Mammary epithelial cell (primary cell): ENCODE measurements around the gene BAG2.

Source experiments
- CTCF ChIP-seq, 2 donors: IDR thresholded peaks in 1 of 2; conservative IDR thresholded peaks in 1 of 2; 2 replicates each; pipeline ENCODE4 v1.5.1; 2011 to 2012; ENCODE audit warnings: inconsistent platforms in 2 of 2, low read length in 2 of 2, mild to moderate bottlenecking in 2 of 2, control low read depth in 1 of 2, low read depth in 1 of 2; ENCODE audit not compliant: insufficient read depth in 1 of 2; ENCODE audit errors: extremely low read depth in 1 of 2
- EZH2 ChIP-seq: IDR thresholded peaks from 2 replicates; pipeline ENCODE4 v1.6.1; 2012; ENCODE audit warnings: low read length, inconsistent platforms, borderline replicate concordance

GRCh38 chr6:57127763-57128162 is 44.4 kb upstream of the BAG2 start:
- TF ChIP-seq CTCF (conservative IDR thresholded peaks at IDR 0.05 in 1 of 2, IDR thresholded peaks at IDR 0.05 in 1 of 2; ENCODE audit: extremely low read depth in 1 of 2, insufficient read depth in 1 of 2, low read depth in 1 of 2, low read length in 2 of 2): no peak
- no peak for TF ChIP-seq EZH2
